Measurements from ENCODE around the gene GPR179. TPM values are rescaled to one million over a fixed set of nuclear protein-coding genes. Genes with fewer than 3 reads are reported as not detected.

The GPR179 gene
- total RNA-seq, 1 experiment from 2014 or later: 0.17 TPM

- TF ChIP-seq CTCF (IDR thresholded peaks at IDR 0.05 in 2 of 3, conservative IDR thresholded peaks at IDR 0.05 in 1 of 3; ENCODE audit: borderline replicate concordance in 1 of 3, insufficient read depth in 1 of 3, low read depth in 2 of 3, low read length in 2 of 3) (no peak), ZBTB33 (IDR thresholded peaks at IDR 0.05; ENCODE audit: extremely low read depth, insufficient replicate concordance, low read length) (no peak), TCF7L2 (IDR thresholded peaks at IDR 0.05; ENCODE audit: borderline replicate concordance, extremely low read depth, insufficient read depth, insufficient read length) (no peak)
Observed at GRCh38 chr17:38341035-38341721, 2.6 kb downstream of the GPR179 start (continued).

GRCh38 chr17:38339891-38340290 lies 3.9 kb downstream of the GPR179 start:
- Histone ChIP-seq H3K4me3 (replicated peaks in 1 of 2; ENCODE audit: low read depth in 1 of 2, low read length in 2 of 2) (no peak overlapping the region), H2AFZ (ENCODE audit: low read depth, low read length, poor library complexity, severe bottlenecking) (no peak overlapping the region), H3K27ac (ENCODE audit: low read depth, low read length) (no peak overlapping the region), H3K79me2 (ENCODE audit: insufficient read depth, low read length) (no peaks in the 10 kb centered on the region), H3K9ac (ENCODE audit: low read length) (no peak overlapping the region), H4K20me1 (ENCODE audit: insufficient read depth) (no peaks in the 10 kb centered on the region), H3K4me2 (ENCODE audit: low read length) (no peak overlapping the region), H3K9me2 (ENCODE audit: insufficient read depth) (no peaks in the 10 kb centered on the region), H3K36me3 (ENCODE audit: control insufficient read depth in 1 of 2, insufficient read depth in 2 of 2, low read length in 2 of 2) (no peaks in the 10 kb centered on the region), H3K4me1 (ENCODE audit: control insufficient read depth in 1 of 2, insufficient read depth in 2 of 2, low read length in 2 of 2) (peaks cover 5 to 7% of the 10 kb centered on the region in 2 experiments; a peak in 3 of 4 replicates), H3K27me3 (ENCODE audit: insufficient read depth, low read length) (no peaks in the 10 kb centered on the region), H3K9me3 (ENCODE audit: control insufficient read depth in 1 of 2, insufficient read depth in 1 of 2, low read depth in 1 of 2, low read length in 2 of 2) (no peaks in the 10 kb centered on the region)
- no peak for DNase-seq (ENCODE audit: low read depth, low spot score)
- RAD21 ChIA-PET (ENCODE audit: low non-redundant PET in 1 of 2, low total read pairs in 2 of 2, uncharacterized antibody in 2 of 2, unreplicated experiment in 2 of 2): no interaction called here
- BruUV-seq (replicated peaks): no TSS peak
- intact Hi-C loops (cut with micrococcal nuclease): no loop called here
- CTCF ChIA-PET: interaction anchor here (2.2 kb wide), 1 partner anchor 10 kb away, joined by 8 read pairs; no protein-coding TSS in a partner anchor
- ATAC-seq: no peak
- POLR2A ChIA-PET: no interaction called here
- TF ChIP-seq POLR2AphosphoS5 (IDR thresholded peaks at IDR 0.05; ENCODE audit: low read depth, low read length): no peak
- TF ChIP-seq FOSL1 (IDR thresholded peaks at IDR 0.05; ENCODE audit: low read depth): no peak
- TF ChIP-seq MAX (IDR thresholded peaks at IDR 0.05): no peak
- no peak for TF ChIP-seq CEBPB (IDR thresholded peaks at IDR 0.05; ENCODE audit: low read depth)
- no peak for TF ChIP-seq CBX3 (IDR thresholded peaks at IDR 0.05; ENCODE audit: low read depth)
- no peak for TF ChIP-seq SIN3A (IDR thresholded peaks at IDR 0.05; ENCODE audit: low read depth)
- no peak for TF ChIP-seq ZFX (IDR thresholded peaks at IDR 0.05)
- TF ChIP-seq RAD21 (IDR thresholded peaks at IDR 0.05; ENCODE audit: low read depth): no peak
- no peak for TF ChIP-seq SP1 (IDR thresholded peaks at IDR 0.05; ENCODE audit: low read depth)
- no peak for TF ChIP-seq EGR1 (IDR thresholded peaks at IDR 0.05; ENCODE audit: low read depth)
- TF ChIP-seq ATF3 (IDR thresholded peaks at IDR 0.05): no peak
- TF ChIP-seq ELF1 (IDR thresholded peaks at IDR 0.05; ENCODE audit: borderline replicate concordance, low read depth): no peak
- no peak for TF ChIP-seq SRF (IDR thresholded peaks at IDR 0.05; ENCODE audit: low read depth)
- no peak for TF ChIP-seq ZBTB33 (IDR thresholded peaks at IDR 0.05; ENCODE audit: extremely low read depth, insufficient replicate concordance, low read length)
- TF ChIP-seq TCF7L2 (IDR thresholded peaks at IDR 0.05; ENCODE audit: borderline replicate concordance, extremely low read depth, insufficient read depth, insufficient read length): no peak
- no peak for TF ChIP-seq ZNF274 (IDR thresholded peaks at IDR 0.05; ENCODE audit: low read depth, low read length)
- no peak for TF ChIP-seq YY1 (IDR thresholded peaks at IDR 0.05; ENCODE audit: extremely low read depth, insufficient replicate concordance, low read depth, low read length)

Data from HCT116 (cell line).